NCI-H345 (cell line): ENCODE results near the gene WBP2.
"Not testable (repeated sequence)": the region's sequence is repeated elsewhere in the genome, so short reads cannot be mapped to it uniquely, and the experiment has no call there.

Source experiments
- DNase-seq: peaks from one replicate; lab custom pipeline; 2025; lab: John Stamatoyannopoulos, UW

WBP2 gene

DNA sequence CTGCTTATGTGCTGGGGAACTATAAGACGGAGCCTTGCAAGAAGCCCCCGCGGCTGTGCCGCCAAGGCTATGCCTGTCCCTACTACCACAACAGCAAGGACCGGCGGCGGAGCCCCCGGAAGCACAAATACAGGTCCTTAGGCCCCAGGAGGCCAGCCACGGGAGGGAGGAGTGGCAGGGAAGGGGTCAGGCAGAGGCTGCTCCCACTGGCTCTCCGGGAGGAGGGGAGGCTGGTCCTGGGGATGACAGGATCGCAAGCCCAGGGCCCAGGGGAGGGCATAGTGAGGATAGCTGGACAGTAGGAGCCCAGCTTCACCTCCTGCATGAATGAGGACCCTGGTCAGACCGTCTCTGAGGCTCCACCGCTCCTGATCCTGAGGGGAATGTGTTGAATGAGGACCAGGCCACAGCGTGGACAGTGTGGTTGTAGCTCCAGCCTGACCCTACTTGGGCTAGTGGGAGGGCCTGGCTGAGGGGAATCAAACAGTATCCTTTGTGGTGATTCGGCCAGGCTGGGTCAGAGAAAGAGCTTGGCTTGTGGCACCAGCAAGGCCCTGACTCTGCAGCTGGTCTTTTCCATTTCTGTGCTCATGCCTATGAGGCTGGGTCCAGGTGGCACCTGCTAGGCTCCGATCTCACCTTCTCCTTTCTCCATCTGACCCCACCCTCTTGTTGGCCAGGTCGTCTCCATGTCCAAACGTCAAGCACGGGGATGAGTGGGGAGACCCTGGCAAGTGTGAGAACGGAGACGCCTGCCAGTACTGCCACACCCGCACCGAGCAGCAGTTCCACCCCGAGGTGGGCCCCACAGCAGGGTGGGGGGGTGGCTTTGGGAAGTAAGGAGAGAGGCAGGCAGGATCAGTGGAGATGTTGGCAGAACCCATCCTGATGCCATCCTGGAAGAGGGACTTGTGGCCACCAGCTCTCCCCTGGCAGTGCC, 41.8 kb downstream of the WBP2 start:
- DNase-seq, result no peak

GRCh38 chr17:75812096-75813013, 42.8 kb downstream of the WBP2 start:
- DNase-seq, result no peak

DNA sequence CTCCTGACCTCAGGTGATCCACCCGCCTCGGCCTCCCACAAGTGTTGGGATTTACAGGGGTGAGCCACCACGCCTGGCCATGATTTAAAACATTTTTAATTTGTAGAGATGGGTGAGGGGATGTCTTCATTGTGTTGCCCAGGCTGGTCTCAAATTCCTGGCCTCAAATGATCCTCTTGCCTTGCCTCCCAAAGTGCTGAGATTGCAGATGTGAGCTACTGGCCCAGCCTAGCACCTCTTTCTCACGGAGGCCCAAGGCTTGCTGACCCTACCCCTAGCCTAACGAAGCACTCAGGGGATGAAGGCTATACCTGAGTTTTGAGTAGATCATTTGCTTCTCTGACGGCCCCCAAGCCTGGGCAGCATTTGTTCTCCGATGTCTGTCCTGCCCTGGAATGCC, 44.0 kb downstream of the WBP2 start:
- no peak for DNase-seq

DNA sequence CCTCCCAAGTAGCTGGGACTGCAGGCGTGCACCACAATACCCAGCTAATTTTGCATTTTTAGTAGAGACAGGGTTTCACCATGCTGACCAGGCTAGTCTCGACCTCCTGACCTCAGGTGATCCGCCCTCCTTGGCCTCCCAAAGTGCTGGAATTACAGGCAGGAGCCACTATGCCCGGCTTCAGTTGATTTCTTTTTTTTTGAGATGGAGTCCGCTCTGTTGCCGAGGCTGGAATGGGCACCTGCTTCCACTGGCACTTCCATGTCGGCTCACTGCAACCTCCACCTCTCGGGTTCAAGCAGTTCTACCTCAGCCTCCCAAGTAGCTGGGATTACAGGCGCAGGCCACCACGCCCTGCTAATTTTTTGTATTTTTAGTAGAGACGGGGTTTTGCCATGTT, 44.4 kb downstream of the WBP2 start:
- DNase-seq, result not testable (repeated sequence)

DNA sequence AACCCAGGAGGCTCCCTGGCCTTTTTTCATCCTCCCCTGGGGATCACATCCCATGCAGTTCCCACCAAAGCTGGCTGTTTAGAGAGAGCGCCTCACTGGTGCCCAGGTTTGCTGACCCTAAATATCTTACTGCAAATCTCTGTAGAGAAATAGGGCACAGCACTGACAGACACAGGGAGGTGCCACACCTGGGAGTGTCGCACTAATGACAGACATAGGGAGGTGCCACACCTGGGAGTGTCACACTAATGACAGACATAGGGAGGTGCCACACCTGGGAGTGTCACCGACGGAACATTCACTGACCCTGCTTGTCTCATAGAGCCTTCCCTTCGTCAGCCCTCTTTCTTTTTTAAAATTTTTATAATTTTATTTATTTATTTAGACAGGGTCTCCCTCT, 44.9 kb downstream of the WBP2 start:
- DNase-seq, result no peak

- no peak for DNase-seq
These were observed 45.5 kb downstream of the WBP2 start for GRCh38 chr17:75809631-75810111.

DNA sequence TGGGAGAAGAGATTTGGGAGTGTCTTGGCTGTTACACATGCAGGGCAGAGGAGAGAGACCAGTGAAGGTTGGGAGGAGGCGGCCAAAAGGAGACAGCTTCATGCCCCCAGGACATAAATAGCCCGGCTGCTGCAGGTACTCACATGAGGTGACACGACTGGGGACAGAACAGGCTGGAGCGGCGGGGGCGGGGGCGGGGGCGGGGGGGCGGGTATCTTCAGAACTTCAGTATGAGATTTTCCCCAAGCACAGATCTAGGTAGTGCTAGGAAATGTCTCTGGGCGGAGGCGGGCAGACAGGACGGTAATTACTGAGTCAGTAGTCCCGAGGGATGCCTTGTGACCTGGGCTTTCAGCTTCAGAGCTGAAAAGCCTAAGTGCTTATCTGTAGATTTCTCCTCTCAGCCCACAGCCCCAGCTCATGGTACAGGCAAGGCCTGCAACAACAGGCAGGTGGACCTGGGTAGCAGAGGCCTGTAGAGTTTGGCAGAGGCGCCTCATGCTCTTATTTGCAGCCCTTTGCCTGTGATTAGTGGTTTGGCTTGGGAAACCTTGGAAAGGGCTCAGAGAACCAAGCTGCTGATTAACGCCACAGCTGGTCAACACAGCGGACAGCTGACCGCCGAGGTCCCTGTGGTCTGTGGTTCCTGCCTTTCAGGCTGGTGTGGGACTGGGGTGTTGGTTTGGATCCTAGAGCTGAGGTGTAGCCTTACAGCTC, 46.1 kb downstream of the WBP2 start:
- no peak for DNase-seq

GRCh38 chr17:75808549-75808904, 46.6 kb downstream of the WBP2 start:
- no peak for DNase-seq

DNA sequence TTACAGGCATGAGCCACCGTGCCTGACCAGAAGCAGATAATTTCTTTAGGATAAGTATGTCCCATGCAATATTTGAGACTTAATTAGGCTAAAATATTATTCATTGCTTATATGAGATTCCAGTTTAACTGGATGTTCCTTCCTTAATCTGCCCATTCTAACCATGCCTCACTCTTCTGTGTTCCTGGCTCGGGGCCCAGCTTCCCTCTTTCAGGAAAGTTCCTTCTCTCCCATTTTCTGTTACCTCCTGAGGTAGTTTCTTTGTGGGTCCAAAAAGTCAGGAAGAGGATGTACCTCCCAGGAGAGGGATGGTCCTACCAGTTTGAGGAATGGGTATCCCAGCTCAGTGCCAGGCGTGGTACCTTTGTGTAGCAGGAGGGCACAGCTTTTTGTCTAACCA, 47.3 kb downstream of the WBP2 start:
- no peak for DNase-seq

GRCh38 chr17:75806822-75807500, 48.2 kb downstream of the WBP2 start:
- DNase-seq, result no peak

DNA sequence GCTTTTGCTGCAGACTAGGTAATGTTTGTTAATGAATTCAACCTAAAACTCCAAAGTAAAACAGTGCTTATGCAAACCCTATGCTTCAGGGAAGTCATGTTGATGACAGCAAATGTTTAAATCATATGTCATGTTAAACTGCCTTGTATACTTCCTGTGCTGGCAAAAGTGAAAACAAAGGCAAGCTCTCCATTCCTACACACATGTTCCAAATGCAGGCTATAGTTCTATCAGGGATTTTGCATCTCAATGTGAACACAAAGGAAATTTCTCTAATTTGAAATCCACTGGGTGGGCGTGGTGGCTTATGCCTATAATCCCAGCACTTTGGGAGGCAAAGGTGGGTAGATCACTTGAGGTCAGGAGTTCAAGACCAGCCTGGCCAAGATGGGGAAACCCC, 51.3 kb downstream of the WBP2 start:
- no peak for DNase-seq

- DNase-seq, result no peak
These were observed 55.7 kb downstream of the WBP2 start for GRCh38 chr17:75799402-75799801.

DNA sequence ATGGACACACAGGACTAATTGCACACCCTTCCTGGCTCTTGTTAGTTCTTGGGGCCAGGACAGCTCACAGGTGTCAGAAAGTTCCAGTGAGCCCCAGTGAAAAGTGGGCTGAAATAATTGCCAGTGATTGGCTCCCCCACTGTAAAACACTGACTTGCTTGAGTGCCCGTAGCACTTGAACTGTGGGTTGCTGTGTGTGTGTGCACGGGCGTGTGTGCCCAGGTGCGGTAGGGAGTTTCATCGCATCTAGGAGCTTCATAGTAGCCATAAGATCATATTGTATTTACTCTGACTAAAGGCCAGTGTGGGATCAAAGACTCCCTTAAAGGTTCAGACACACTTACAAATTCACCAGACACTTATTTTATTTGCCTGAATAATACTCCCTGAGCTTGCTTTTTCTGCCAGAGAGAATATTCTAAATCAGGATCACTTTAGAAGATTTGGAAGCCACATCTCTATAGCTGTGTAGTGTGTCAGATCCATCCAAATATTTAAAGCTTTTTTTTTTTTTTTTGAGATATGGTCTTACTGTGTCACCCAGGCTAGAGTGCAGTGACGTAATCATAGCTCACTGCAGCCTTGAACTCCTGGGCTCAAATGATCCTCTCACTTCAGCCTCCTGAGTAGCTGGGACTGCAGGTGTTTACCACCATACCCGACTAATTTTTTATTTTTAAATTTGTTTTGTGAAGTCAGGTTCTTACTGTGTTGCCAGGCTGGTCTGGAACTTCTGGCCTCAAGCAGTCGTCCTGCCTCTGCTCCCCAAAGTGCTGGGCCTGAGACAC, 59.1 kb downstream of the WBP2 start:
- DNase-seq, result no peak
